Panc1 (cell line): ENCODE measurements around the gene KCNQ1.

Experiments used
- SIN3A ChIP-seq: IDR thresholded peaks from 2 replicates; pipeline ENCODE4 v1.6.1; 2012; ENCODE audit warnings: low read depth, mild to moderate bottlenecking, low read length, moderate library complexity, borderline replicate concordance; ENCODE audit not compliant: insufficient read depth
- TF ChIP-seq, protein P1 (sequence below): fragments of 450-650 bp; IDR thresholded peaks from 2 replicates; pipeline ENCODE4 v1.5.1; 2017; ENCODE audit warnings: mild to moderate bottlenecking

DNA sequence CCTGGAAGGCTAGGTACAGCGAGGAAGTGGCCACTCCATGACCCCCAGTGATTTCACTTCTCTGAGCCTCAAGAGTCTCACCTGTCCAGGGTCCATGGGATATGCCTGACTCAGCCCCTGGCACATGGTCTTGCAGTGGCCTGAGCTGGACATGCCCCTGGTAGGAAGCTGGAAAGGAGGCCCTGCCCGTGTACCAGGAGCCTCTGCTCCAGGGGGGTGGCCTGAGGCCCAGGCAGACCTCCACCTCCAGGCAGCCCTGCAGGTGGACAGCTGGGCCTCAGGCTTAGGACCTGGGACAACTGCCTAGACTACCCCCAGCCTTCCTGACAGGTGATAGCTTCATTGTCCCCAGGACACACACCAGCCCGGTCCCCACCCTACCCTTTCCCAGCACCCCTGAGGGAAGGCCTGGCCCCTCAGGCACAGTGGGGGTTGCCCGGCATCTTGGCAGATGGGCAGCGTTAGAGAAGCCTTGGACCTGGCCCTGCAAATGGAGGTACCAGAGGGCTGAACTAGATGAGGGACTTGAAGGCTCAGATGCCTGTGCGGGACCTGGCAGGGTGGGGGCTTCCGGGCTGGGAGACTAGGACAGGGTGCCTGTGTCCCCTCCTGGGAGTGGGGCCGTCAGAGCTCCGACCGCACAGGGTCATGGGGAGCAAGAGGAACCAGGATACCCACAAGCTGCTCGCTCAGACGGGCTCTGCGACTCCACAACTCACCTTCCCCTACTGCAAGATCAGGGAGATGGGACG lies 387.1 kb downstream of the KCNQ1 start:
- TF ChIP-seq, protein P1, sequence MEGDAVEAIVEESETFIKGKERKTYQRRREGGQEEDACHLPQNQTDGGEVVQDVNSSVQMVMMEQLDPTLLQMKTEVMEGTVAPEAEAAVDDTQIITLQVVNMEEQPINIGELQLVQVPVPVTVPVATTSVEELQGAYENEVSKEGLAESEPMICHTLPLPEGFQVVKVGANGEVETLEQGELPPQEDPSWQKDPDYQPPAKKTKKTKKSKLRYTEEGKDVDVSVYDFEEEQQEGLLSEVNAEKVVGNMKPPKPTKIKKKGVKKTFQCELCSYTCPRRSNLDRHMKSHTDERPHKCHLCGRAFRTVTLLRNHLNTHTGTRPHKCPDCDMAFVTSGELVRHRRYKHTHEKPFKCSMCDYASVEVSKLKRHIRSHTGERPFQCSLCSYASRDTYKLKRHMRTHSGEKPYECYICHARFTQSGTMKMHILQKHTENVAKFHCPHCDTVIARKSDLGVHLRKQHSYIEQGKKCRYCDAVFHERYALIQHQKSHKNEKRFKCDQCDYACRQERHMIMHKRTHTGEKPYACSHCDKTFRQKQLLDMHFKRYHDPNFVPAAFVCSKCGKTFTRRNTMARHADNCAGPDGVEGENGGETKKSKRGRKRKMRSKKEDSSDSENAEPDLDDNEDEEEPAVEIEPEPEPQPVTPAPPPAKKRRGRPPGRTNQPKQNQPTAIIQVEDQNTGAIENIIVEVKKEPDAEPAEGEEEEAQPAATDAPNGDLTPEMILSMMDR = no peak
- TF ChIP-seq SIN3A = no peak
